Activated T-cell treated with anti-CD3 and anti-CD28 coated beads, Interleukin-2, amount 50 U/mL, for 72 hours (primary cell): ENCODE results near the gene THAP3. TPM values are rescaled to one million over a fixed set of nuclear protein-coding genes. Genes with fewer than 3 reads are reported as not detected.
A peak's percentile ranks its signal among the peaks of the same experiment; 100 is the strongest.

Experiments
- ATAC-seq, 2 donors: fragments of 150-1000 bp; cut with Tn5 transposase; replicated peaks in 1 of 2; 2 replicates each; pipeline ENCODE4 v1.10.0; 2021; ENCODE audit warnings: moderate library complexity in 2 of 2, mild to moderate bottlenecking in 1 of 2
- DNase-seq, 2 donors: peaks; one replicate each; pipeline ENCODE4 v3.0.0; 2021 to 2022; ENCODE audit warnings: mixed read lengths in 1 of 2
- H3K27ac Mint-ChIP-seq: one replicate; pipeline ENCODE4 v1.8.0; 2022; ENCODE audit warnings: mild to moderate bottlenecking, moderate library complexity, mixed read lengths
- H3K27me3 Mint-ChIP-seq: one replicate; pipeline ENCODE4 v1.8.0; 2022; ENCODE audit warnings: low read depth, mixed read lengths
- H3K36me3 Mint-ChIP-seq, 2 donors: one replicate each; pipeline ENCODE4 v1.8.0; 2022; ENCODE audit warnings: mixed read lengths in 2 of 2, mild to moderate bottlenecking in 1 of 2; ENCODE audit not compliant: insufficient read depth in 2 of 2
- H3K4me1 Mint-ChIP-seq: one replicate; pipeline ENCODE4 v1.8.0; 2022; ENCODE audit warnings: low read depth, mixed read lengths
- H3K4me3 Mint-ChIP-seq, 2 donors: one replicate each; pipeline ENCODE4 v1.8.0; 2022; ENCODE audit warnings: mild to moderate bottlenecking in 2 of 2, mixed read lengths in 2 of 2, moderate library complexity in 2 of 2
- H3K9me3 Mint-ChIP-seq, 2 donors: one replicate each; pipeline ENCODE4 v1.8.0; 2022; ENCODE audit warnings: mixed read lengths in 2 of 2
- total RNA-seq, 2 donors: library from RNA; stranded (reverse); gene quantifications; one replicate each; pipeline ENCODE4 v1.2.3, GENCODE V29; 2022

Gene THAP3
- total RNA-seq, 2 donors from 2014 or later = 27.0 to 30.5 TPM

- DNase-seq (no peak), ATAC-seq (no peak)
- Mint-ChIP-seq H3K9me3 (no peaks in the 10 kb centered on the region), H3K4me3 (no peak overlapping the region), H3K27me3 (no peaks in the 10 kb centered on the region), H3K27ac (no peak overlapping the region), H3K36me3 (peaks cover 0 to under 1% of the 10 kb centered on the region in 2 donors), H3K4me1 (peaks cover 27% of the 10 kb centered on the region)
Measured at GRCh38 chr1:6585841-6586240, 38.8 kb upstream of the THAP3 start.

- no peak overlapping the region for H3K27ac Mint-ChIP-seq
- no peaks in the 10 kb centered on the region for H3K36me3 Mint-ChIP-seq
- H3K27me3 Mint-ChIP-seq = no peaks in the 10 kb centered on the region
- no peak overlapping the region for H3K4me3 Mint-ChIP-seq
- H3K9me3 Mint-ChIP-seq = no peaks in the 10 kb centered on the region
- ATAC-seq = no peak
- H3K4me1 Mint-ChIP-seq = peaks cover 22% of the 10 kb centered on the region
- no peak for DNase-seq
Measured at GRCh38 chr1:6586404-6586816, 38.3 kb upstream of the THAP3 start.

GRCh38 chr1:6587261-6588005, 37.2 kb upstream of the THAP3 start:
- Mint-ChIP-seq H3K27ac (no peak overlapping the region), H3K9me3 (no peaks in the 10 kb centered on the region), H3K4me1 (peaks cover 12% of the 10 kb centered on the region), H3K27me3 (no peaks in the 10 kb centered on the region), H3K4me3 (no peak overlapping the region), H3K36me3 (no peaks in the 10 kb centered on the region)
- no peak for DNase-seq
- ATAC-seq = peak in 1 of 2 donors; percentile 8

GRCh38 chr1:6588128-6588892, 36.4 kb upstream of the THAP3 start:
- no peak for ATAC-seq
- no peak for DNase-seq
- Mint-ChIP-seq H3K27ac (no peak overlapping the region), H3K27me3 (no peaks in the 10 kb centered on the region), H3K36me3 (no peaks in the 10 kb centered on the region), H3K4me3 (no peak overlapping the region), H3K4me1 (peaks cover 10% of the 10 kb centered on the region), H3K9me3 (no peaks in the 10 kb centered on the region)

- no peak overlapping the region for H3K27ac Mint-ChIP-seq
- DNase-seq (no peak), ATAC-seq (no peak)
- H3K9me3 Mint-ChIP-seq = no peaks in the 10 kb centered on the region
- peaks cover 10% of the 10 kb centered on the region for H3K4me1 Mint-ChIP-seq
- H3K36me3 Mint-ChIP-seq = no peaks in the 10 kb centered on the region
- H3K27me3 Mint-ChIP-seq = no peaks in the 10 kb centered on the region
- H3K4me3 Mint-ChIP-seq = no peak overlapping the region
Measured at GRCh38 chr1:6588893-6589520, 35.7 kb upstream of the THAP3 start.

- H3K9me3 Mint-ChIP-seq = no peaks in the 10 kb centered on the region
- H3K27me3 Mint-ChIP-seq = no peaks in the 10 kb centered on the region
- H3K4me3 Mint-ChIP-seq = no peak overlapping the region
- H3K27ac Mint-ChIP-seq = no peak overlapping the region
- no peak for ATAC-seq
- peaks cover under 1% of the 10 kb centered on the region for H3K4me1 Mint-ChIP-seq
- DNase-seq = no peak
- no peaks in the 10 kb centered on the region for H3K36me3 Mint-ChIP-seq
Measured at GRCh38 chr1:6590046-6590445, 34.6 kb upstream of the THAP3 start.

- Mint-ChIP-seq H3K9me3 (no peaks in the 10 kb centered on the region), H3K27ac (no peak overlapping the region), H3K36me3 (peaks cover 7 to 9% of the 10 kb centered on the region in 2 donors), H3K27me3 (no peaks in the 10 kb centered on the region), H3K4me1 (peaks cover 11% of the 10 kb centered on the region), H3K4me3 (no peak overlapping the region)
- no peak for ATAC-seq
- DNase-seq = no peak
Measured at GRCh38 chr1:6591222-6591621, 33.4 kb upstream of the THAP3 start.

- DNase-seq = no peak
- Mint-ChIP-seq H3K27me3 (no peaks in the 10 kb centered on the region), H3K27ac (no peak overlapping the region), H3K4me3 (no peak overlapping the region), H3K36me3 (peaks cover 7 to 10% of the 10 kb centered on the region in 2 donors), H3K9me3 (no peaks in the 10 kb centered on the region), H3K4me1 (peaks cover 15% of the 10 kb centered on the region)
- ATAC-seq = no peak
Measured at GRCh38 chr1:6591644-6592043, 33.0 kb upstream of the THAP3 start.

GRCh38 chr1:6592441-6592840, 32.2 kb upstream of the THAP3 start:
- no peak overlapping the region for H3K4me3 Mint-ChIP-seq
- H3K27ac Mint-ChIP-seq = no peak overlapping the region
- DNase-seq = no peak
- peaks cover 23% of the 10 kb centered on the region for H3K4me1 Mint-ChIP-seq
- ATAC-seq = no peak
- H3K36me3 Mint-ChIP-seq = peaks cover 7 to 10% of the 10 kb centered on the region in 2 donors
- no peaks in the 10 kb centered on the region for H3K9me3 Mint-ChIP-seq
- no peaks in the 10 kb centered on the region for H3K27me3 Mint-ChIP-seq

GRCh38 chr1:6592865-6593593, 31.6 kb upstream of the THAP3 start:
- no peak overlapping the region for H3K4me3 Mint-ChIP-seq
- peaks cover 7 to 10% of the 10 kb centered on the region in 2 donors for H3K36me3 Mint-ChIP-seq
- DNase-seq (no peak), ATAC-seq (no peak)
- H3K27ac Mint-ChIP-seq = no peak overlapping the region
- H3K27me3 Mint-ChIP-seq = no peaks in the 10 kb centered on the region
- no peaks in the 10 kb centered on the region for H3K9me3 Mint-ChIP-seq
- H3K4me1 Mint-ChIP-seq = peaks cover 28% of the 10 kb centered on the region

GRCh38 chr1:6593810-6594209, 30.9 kb upstream of the THAP3 start:
- Mint-ChIP-seq H3K27ac (no peak overlapping the region), H3K4me1 (peaks cover 34% of the 10 kb centered on the region), H3K9me3 (no peaks in the 10 kb centered on the region), H3K27me3 (no peaks in the 10 kb centered on the region), H3K4me3 (no peak overlapping the region), H3K36me3 (peaks cover 7 to 13% of the 10 kb centered on the region in 2 donors)
- ATAC-seq (no peak), DNase-seq (no peak)

- Mint-ChIP-seq H3K4me3 (no peak overlapping the region), H3K27ac (peak overlapping the region; percentile 42), H3K4me1 (peaks cover 47% of the 10 kb centered on the region), H3K27me3 (no peaks in the 10 kb centered on the region), H3K9me3 (no peaks in the 10 kb centered on the region), H3K36me3 (peaks cover 7 to 14% of the 10 kb centered on the region in 2 donors)
- DNase-seq (no peak), ATAC-seq (no peak)
Measured at GRCh38 chr1:6594977-6595740, 29.5 kb upstream of the THAP3 start.
